Measurements from ENCODE around the gene TSPEAR.

- TF ChIP-seq EP300 (IDR thresholded peaks at IDR 0.05; ENCODE audit: low read depth) (no peak), POLR2AphosphoS5 (IDR thresholded peaks at IDR 0.05) (no peak), CTCF (IDR thresholded peaks at IDR 0.05) (no peak), POLR2A (IDR thresholded peaks at IDR 0.05) (no peak)
These were observed 129.3 kb downstream of the TSPEAR start for GRCh38 chr21:44582055-44582454.
